GM19438 (cell line): Measurements from ENCODE around the gene DNMT1.
"Not testable (repeated sequence)": the region's sequence is repeated elsewhere in the genome, so short reads cannot be mapped to it uniquely, and the experiment has no call there.

Source experiments
- ATAC-seq: cut with Tn5 transposase; IDR thresholded peaks from one replicate; pipeline ENCODE4 v1.9.1; 2021; ENCODE audit warnings: low read depth; ENCODE audit not compliant: unreplicated experiment

Gene DNMT1

GRCh38 chr19:10222201-10222890 lies 27.6 kb upstream of the DNMT1 start:
- no peak for ATAC-seq

DNA sequence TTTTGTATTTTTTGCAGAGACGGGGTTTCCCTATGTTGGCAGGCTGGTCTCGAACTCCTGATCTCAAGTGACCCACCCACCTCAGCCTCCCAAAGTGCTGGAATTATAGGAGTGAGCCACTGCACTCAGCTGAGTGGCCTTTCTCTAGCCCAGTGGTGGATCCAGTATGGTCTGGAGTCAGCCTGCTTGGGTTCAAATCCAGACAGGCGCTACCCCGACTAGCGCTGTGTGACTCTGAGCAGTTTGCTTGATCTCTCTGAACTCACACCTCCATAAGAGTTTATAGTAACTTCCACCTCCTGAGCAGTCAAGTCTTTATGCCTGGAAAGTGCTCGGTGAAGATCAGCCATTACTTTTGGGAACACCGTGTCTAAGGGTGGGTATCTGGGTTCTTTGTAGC lies 25.9 kb upstream of the DNMT1 start:
- no peak for ATAC-seq

GRCh38 chr19:10219678-10220077 lies 24.9 kb upstream of the DNMT1 start:
- ATAC-seq: no peak

DNA sequence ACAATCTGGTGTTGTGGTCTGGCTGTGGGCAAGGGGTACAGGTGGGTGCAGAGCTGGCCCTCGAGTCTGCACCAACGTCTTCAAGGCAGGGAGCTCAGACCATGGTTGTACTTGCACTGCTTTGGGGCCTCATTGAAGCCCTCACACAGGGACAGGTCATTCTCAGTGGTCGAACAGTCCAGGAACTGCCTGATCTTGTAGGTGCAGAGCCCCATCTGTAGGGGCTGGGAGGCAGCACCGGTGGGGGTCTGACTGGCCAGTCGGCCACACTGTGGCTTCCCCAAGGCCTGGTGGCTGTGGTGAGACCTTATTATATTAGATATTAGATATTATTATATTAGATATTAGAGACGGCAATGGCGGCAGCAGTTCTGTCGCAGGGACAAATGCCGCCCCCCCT lies 22.3 kb upstream of the DNMT1 start:
- ATAC-seq: no peak

DNA sequence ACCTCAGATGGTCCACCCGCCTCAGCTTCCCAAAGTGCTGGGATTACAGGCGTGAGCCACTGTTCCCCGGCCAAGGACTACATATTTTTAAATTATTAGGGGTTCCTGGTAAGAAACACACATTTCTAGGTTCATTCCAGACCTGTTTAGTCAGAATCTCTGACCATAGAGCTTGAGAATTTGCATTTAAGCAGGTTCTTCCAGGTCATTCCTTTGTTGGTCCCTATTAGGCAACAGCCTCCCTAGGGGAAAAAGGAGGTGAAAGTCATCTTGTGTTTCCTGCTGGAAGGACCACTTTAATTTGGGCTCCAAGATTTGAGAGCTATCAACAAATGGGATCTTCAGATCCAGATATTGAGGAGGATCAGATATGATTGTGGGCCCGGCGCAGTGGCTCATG lies 20.0 kb upstream of the DNMT1 start:
- ATAC-seq: no peak

GRCh38 chr19:10211691-10212090 lies 16.9 kb upstream of the DNMT1 start:
- no peak for ATAC-seq

GRCh38 chr19:10211061-10211460 lies 16.3 kb upstream of the DNMT1 start:
- ATAC-seq: no peak

GRCh38 chr19:10209315-10209714 lies 14.6 kb upstream of the DNMT1 start:
- no peak for ATAC-seq

- no peak for ATAC-seq
Observed at GRCh38 chr19:10207026-10207425, 12.3 kb upstream of the DNMT1 start.

GRCh38 chr19:10206226-10206885 lies 11.6 kb upstream of the DNMT1 start:
- no peak for ATAC-seq

DNA sequence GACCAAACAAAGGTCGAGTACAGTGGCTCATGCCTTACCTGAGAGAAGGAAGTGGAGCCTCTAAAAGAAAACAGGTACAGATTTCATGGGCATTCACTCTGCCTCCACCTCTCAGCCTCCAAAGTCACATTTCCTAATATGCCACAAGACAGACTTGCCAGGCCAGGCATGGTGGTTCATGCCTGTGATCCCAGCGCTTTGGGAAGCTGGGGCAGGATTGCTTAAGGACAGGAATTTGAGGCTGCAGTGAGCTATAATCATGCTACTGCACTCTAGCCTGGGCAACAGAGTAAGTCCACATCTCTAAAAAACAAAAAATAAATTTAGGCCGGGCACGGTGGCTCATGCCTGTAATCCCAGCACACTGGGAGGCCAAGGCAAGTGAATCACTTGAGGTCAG lies 10.9 kb upstream of the DNMT1 start:
- no peak for ATAC-seq

DNA sequence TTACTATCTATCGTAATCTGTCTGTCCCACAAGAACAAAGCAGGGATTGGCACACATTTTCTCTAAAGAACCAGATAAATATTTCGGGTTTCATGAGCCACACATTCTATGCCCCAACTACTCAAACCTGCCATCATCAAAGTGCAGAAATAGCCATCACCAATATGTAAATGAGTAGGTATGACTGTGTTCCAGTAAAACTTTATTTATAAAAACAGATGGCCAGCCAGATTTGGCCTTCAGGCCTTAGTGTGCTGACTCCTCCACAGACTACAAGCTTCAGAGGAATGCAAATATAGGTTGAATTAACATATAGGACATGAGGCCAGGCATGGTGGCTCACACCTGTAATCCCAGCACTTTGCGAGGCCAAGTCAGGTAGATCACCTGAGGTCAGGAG lies 8.9 kb upstream of the DNMT1 start:
- no peak for ATAC-seq

- ATAC-seq: no peak
Observed at GRCh38 chr19:10201176-10201575, 6.4 kb upstream of the DNMT1 start.

DNA sequence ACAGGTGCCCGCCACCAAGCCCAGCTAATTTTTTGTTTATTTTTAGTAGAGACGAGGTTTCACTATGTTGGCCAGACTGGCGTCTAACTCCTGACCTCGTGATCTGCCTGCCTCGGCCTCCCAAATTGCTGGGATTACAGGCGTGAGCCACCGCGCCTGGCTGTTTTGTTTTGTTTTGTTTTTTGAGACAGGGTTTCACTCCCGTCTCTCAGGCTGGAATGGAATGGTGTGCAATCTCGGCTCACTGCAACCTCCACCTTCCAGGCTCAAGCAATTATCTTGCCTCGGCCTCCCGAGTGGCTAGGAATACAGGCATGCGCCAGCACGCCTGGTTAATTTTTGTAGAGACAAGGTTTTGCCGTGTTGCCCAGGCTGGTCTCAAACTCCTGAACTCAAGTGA lies 5.3 kb upstream of the DNMT1 start:
- not testable (repeated sequence) for ATAC-seq

GRCh38 chr19:10198889-10199644 lies 4.3 kb upstream of the DNMT1 start:
- ATAC-seq: not testable (repeated sequence)

GRCh38 chr19:10195199-10195519 lies 406 bp upstream of the DNMT1 start:
- ATAC-seq: peak; percentile 20

GRCh38 chr19:10193790-10194499 lies 808 bp downstream of the DNMT1 start:
- peak; percentile 12 for ATAC-seq

DNA sequence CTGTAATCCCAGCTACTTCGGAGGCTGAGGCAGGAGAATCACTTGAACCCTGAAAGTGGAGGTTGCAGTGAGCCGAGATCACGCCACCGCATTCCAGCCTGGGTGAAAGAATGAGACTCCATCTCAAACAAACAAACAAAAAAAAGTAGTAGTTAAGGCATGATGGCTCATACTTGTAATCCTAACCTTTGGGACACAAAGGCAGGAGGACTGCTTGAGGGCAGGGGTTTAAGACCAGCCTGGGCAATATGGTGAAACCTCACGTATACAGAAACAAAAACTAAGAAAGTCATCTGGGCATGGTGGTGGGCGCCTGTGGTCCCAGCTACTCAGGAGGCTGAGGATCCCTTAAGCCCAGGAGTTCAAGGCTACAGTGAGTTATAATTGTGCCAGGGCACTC lies 1.8 kb downstream of the DNMT1 start:
- ATAC-seq: no peak

GRCh38 chr19:10191347-10191746 lies 3.4 kb downstream of the DNMT1 start:
- ATAC-seq: no peak

DNA sequence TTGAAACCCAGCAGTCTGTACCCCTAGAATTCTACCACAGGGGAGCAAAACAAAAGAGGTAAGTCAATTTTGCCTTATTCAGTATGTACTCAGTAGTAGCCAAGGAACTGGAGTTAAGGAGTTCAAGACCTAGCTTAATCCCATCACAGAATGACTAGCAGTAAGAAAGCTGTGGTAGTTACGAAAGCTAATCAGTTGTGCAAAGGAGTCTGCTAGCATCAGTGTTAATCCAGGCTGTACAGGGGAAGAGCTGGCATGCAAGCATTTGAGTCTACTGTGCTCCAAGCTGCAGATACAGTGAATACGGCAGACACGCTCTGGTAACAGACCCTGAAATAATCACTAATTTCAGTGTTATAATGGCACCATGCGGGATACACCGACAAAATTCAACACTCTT lies 4.7 kb downstream of the DNMT1 start:
- no peak for ATAC-seq

GRCh38 chr19:10189616-10190015 lies 5.1 kb downstream of the DNMT1 start:
- ATAC-seq: no peak
